GM06990 (cell line): ENCODE measurements around the gene CORIN.

ENCODE experiments used
- DNase-seq: peaks from one replicate; pipeline ENCODE4 v3.0.0-alpha.2; 2011; ENCODE audit not compliant: insufficient read length; ENCODE audit errors: extremely low read depth
- H3K27me3 ChIP-seq: replicated peaks from 2 replicates; pipeline ENCODE4 v1.6.0; 2011; ENCODE audit warnings: low read length; ENCODE audit not compliant: control insufficient read depth, insufficient read depth
- H3K36me3 ChIP-seq: 2 replicates; pipeline ENCODE4 v1.5.1; 2011; ENCODE audit warnings: low read length; ENCODE audit not compliant: control insufficient read depth, insufficient read depth
- H3K4me3 ChIP-seq: replicated peaks from 2 replicates; pipeline ENCODE4 v1.5.1; 2011; ENCODE audit warnings: low read depth, mild to moderate bottlenecking, control low read depth, low read length
- TF ChIP-seq, protein P1 (sequence below): IDR thresholded peaks from 2 replicates; pipeline ENCODE4 v1.5.1; 2011; ENCODE audit warnings: low read length, control low read depth, mild to moderate bottlenecking, inconsistent platforms; ENCODE audit not compliant: insufficient read depth, poor library complexity, severe bottlenecking

The CORIN gene

DNA sequence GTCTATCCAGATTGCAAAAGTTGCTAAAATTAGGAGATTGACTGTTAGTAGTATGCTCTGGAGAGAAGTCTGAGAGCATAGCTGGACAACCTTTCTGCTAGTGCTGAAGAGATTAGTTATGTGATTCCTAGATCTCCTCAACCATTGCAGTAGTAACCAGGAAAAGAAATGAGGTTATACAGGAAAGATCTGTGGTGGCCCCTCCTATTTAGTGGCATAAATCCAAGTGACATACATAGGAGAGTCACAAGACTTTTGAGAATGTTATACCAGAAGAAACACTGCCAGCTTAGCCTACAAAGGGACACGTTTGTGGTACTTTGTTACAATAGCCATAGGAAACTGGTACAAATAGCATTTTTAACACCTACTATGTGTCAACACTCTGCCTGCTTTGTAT is 247.5 kb downstream of the CORIN start:
- Histone ChIP-seq H3K27me3 (no peaks in the 10 kb centered on the region), H3K4me3 (no peak overlapping the region), H3K36me3 (peaks cover 4% of the 10 kb centered on the region)
- no peak for DNase-seq
- TF ChIP-seq, protein P1, sequence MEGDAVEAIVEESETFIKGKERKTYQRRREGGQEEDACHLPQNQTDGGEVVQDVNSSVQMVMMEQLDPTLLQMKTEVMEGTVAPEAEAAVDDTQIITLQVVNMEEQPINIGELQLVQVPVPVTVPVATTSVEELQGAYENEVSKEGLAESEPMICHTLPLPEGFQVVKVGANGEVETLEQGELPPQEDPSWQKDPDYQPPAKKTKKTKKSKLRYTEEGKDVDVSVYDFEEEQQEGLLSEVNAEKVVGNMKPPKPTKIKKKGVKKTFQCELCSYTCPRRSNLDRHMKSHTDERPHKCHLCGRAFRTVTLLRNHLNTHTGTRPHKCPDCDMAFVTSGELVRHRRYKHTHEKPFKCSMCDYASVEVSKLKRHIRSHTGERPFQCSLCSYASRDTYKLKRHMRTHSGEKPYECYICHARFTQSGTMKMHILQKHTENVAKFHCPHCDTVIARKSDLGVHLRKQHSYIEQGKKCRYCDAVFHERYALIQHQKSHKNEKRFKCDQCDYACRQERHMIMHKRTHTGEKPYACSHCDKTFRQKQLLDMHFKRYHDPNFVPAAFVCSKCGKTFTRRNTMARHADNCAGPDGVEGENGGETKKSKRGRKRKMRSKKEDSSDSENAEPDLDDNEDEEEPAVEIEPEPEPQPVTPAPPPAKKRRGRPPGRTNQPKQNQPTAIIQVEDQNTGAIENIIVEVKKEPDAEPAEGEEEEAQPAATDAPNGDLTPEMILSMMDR, result no peak

DNA sequence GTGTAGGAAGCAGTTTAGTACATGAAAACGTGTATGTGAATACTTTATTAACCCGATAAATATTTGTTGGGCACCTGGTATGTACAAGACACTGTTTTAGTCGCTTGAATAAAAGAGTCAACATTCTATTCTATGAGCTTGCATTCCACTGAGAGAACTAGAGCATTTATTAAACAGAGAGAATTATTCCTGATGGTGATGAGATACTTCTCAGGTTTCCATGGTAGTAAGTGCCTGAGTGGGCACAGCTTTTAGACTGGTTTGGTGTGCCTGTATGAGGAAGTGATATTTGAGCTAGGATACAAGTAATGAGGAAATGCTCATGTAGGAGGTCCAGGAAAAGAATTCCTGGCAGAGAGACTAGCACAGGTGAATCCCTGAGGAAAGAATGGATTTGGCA is 258.6 kb downstream of the CORIN start:
- Histone ChIP-seq H3K4me3 (no peak overlapping the region), H3K36me3 (peaks cover 6% of the 10 kb centered on the region), H3K27me3 (no peaks in the 10 kb centered on the region)
- DNase-seq, result no peak
- TF ChIP-seq, protein P1, result no peak

DNA sequence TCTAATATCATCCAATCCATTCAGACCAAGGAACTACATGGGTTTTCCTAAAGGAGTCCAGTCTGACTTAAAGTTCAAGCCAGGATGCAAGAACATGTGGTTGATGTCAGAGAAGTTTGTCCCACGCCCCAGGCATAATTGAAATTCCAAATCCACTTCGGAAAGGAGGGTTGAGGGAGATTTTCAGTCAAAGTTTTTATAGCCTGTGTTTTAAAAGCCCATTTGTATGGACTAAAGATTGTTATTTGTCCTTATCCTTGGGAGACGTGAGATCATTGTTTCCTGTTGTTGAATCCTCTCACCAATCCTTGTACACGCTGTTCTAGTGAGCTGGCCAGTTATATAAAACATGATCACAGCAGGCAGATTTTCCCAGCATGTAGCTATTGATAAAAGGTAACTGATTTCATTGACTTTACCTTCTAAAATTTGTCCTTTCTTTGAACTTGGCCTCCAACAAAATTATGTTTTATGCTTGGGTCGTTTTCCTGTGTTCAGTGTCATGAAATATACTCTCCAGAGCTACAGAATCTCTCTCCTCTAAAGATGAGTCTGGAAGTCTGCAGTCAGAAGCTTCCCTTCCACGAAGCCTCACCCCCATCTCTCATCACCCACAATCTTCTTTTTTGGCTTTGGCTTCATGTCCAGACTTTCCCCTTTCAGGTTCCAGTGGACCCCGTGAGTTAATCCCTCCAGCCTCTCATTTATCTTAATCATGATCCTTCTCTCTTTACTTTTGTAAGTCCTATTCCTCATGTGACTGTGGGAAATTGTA is 259.9 kb downstream of the CORIN start:
- TF ChIP-seq, protein P1, result no peak
- no peak for DNase-seq
- H3K36me3 ChIP-seq, result peaks cover 6% of the 10 kb centered on the region
- H3K27me3 ChIP-seq, result no peaks in the 10 kb centered on the region
- no peak overlapping the region for H3K4me3 ChIP-seq

DNA sequence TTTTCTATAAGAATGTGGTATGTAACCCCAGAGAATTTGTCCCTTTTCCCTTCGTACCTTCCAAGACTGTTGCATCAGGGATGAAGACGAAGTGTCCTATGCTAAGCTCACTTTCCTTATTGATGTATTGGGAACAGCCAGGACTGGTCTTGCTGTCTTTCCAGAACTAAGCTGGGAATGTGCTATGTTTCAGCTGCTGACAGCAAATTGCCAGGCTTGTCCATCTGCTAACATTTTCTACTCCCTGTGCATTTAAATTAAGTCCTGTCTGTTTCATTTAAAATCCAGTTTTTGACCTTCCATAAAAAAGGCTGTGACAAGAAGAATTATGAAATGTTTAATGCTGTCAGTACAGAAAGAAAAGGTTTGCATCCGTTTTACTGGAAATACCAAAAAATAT is 264.9 kb downstream of the CORIN start:
- Histone ChIP-seq H3K4me3 (no peak overlapping the region), H3K27me3 (no peaks in the 10 kb centered on the region), H3K36me3 (peaks cover 12% of the 10 kb centered on the region)
- TF ChIP-seq, protein P1, result no peak
- DNase-seq, result no peak

DNA sequence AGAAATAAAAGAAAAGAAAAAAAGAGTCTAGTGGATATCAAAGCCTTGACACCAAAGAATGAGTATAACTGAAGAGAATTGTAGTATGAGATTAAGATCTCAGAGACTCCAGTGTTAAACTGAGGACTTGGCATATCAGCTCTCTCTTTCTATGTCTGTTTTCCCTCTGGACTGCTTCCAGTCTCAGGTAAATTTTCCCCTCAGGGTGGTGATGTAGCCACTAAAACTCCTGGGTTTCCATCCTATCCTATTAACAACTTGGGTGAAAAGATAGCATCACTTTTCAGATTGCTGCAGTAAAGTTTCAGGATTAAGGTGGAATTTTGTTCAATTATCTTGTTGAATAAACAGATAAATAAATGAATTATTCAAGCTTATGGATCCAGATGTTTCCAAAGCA is 267.1 kb downstream of the CORIN start:
- Histone ChIP-seq H3K27me3 (no peaks in the 10 kb centered on the region), H3K4me3 (no peak overlapping the region), H3K36me3 (peaks cover 12% of the 10 kb centered on the region)
- no peak for DNase-seq
- TF ChIP-seq, protein P1, result no peak
